A549 (cell line): Measurements from ENCODE around the gene TACSTD2.

Experiments used
- CTCF ChIP-seq: fragments of >200 bp; sonication (Bioruptor Twin); formaldehyde crosslinking; IDR thresholded peaks from 3 replicates; pipeline ENCODE4 v1.5.1; 2016
- NR3C1 ChIP-seq: fragments of >200 bp; sonication (Bioruptor Twin); formaldehyde crosslinking; IDR thresholded peaks from 3 replicates; pipeline ENCODE4 v1.6.1; 2017
- POLR2A ChIP-seq: IDR thresholded peaks from 2 replicates; pipeline ENCODE4 v1.6.1; 2012; ENCODE audit warnings: mild to moderate bottlenecking, low read length

GRCh38 chr1:58626293-58626692 is 49.2 kb upstream of the TACSTD2 start:
- TF ChIP-seq NR3C1, result no peak
- TF ChIP-seq CTCF, result no peak
- TF ChIP-seq POLR2A, result no peak
